ENCODE results near the gene MAP3K21. TPM values are rescaled to one million over a fixed set of nuclear protein-coding genes. Genes with fewer than 3 reads are reported as not detected.

MAP3K21 gene
- total RNA-seq, 1 donor from 2014 or later: 2.9 TPM

DNA sequence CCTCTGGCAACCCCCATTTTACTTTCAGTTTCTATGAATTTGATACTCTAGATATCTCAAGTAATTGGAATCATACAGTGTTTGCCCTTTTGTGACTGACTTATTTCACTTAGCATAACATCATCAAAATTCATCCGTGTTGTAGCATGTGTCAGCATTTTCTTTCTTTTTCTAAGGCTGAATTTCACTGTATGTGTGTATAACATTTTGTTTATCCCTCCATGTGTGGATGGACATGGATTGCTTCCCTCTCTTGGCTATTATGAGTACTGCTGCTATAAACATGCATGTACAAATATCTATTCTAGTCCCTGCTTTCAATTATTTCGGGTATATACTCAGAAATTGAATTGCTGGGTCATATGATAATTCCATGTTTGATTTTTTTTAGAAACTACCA is 97.3 kb downstream of the MAP3K21 start:
- FAIRE-seq (no peak), DNase-seq (ENCODE audit: low spot score in 2 of 2) (no peak)

GRCh38 chr1:233427907-233428306 is 100.4 kb downstream of the MAP3K21 start:
- no peak for FAIRE-seq

DNA sequence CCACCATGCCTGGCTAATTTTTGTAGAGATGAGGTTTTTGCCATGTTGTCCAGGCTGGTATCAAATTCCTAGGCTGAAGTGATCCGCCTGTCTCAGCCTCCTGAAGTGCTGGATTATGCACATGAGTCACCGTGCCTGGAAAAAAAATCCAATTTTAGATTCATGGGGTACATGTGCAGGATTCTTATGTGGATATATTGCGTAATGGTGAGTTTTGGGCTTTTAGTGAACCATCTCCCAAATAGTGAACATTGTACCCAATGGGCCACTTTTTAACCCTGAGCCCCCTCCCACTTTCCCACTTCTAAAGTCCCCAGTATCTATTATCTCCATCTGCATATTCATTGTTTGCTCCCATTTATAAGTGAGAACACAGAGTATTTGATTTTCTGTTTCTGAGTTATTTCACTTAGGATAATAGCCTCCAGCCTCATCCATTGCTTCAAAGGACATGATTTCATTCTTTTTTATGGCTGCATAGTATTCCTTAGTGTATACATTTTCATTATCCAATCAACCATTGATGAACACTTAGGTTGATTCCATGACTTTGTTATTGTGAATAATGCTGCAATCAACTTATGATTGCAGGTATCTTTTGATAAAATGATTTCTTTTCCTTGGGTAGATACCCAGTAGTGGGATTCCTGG is 104.4 kb downstream of the MAP3K21 start:
- no peak for FAIRE-seq
- no peak for DNase-seq (ENCODE audit: low spot score in 2 of 2)

More at GRCh38 chr1:233427907-233428306, 100.4 kb downstream of the MAP3K21 start:
- DNase-seq (ENCODE audit: low spot score in 2 of 2): no peak

GRCh38 chr1:233432916-233433315 is 105.4 kb downstream of the MAP3K21 start:
- DNase-seq (ENCODE audit: low spot score in 2 of 2) (no peak), FAIRE-seq (no peak)

DNA sequence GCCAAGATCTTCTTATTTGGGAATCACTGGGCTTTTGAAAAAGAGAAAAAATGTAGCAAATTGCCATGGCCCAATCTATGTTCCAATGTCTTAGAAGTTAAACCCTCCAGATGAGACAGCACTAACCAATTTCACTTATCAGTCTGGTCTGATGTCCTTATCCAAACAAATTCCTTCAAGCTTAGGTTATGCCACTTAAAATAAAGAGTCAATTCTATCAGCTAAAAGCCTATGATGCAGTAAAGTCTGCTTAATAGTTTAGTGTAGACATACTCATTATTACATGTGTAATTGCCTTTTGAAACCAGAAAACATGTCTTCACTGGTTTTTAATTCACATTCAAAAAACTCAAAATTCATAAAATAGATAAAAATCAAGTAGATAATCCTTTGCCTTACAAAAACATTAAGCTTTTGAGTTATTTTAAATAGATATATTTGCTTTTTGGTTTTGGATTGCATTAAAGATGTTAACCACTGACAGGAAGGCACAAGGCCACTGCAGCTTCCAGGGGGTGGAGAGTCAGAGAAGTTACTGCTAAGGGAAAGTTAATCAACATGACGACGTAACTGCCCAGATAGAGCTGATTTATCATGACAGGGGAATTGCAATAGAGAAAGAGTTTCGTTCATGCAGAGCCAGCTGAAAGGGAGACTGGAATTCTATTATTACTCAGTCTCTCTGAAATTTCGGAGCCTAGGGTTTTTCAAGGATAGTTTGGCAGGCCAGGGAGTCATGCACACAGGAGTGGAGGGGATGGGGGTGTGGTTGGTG is 106.1 kb downstream of the MAP3K21 start:
- DNase-seq (ENCODE audit: low spot score in 2 of 2) (no peak), FAIRE-seq (no peak)

Other genes with a start within 250 kb of the MAP3K21 start
- gene PCNX2, start 32.0 kb upstream of the MAP3K21 start, total RNA-seq: 228 TPM

Measured in frontal cortex (tissue), 4 donors.